GM21786 (cell line): ENCODE data around the gene FAM149A.

Experiments used
- ATAC-seq: cut with Tn5 transposase; IDR thresholded peaks from one replicate; pipeline ENCODE4 v1.9.1; 2021; ENCODE audit not compliant: unreplicated experiment

The FAM149A gene

GRCh38 chr4:186151499-186151898 lies 47.0 kb downstream of the FAM149A start:
- ATAC-seq: no peak

- no peak for ATAC-seq
These were observed 53.7 kb downstream of the FAM149A start for GRCh38 chr4:186158021-186158813.

GRCh38 chr4:186158966-186159365 lies 54.5 kb downstream of the FAM149A start:
- ATAC-seq: no peak

- no peak for ATAC-seq
These were observed 55.1 kb downstream of the FAM149A start for GRCh38 chr4:186159613-186160012.

GRCh38 chr4:186161138-186161537 lies 56.6 kb downstream of the FAM149A start:
- peak; percentile 100 for ATAC-seq

- ATAC-seq: no peak
These were observed 62.5 kb downstream of the FAM149A start for GRCh38 chr4:186166852-186167512.

- no peak for ATAC-seq
These were observed 63.1 kb downstream of the FAM149A start for GRCh38 chr4:186167605-186168004.

GRCh38 chr4:186168750-186169149 lies 64.2 kb downstream of the FAM149A start:
- ATAC-seq: no peak

- ATAC-seq: no peak
These were observed 64.9 kb downstream of the FAM149A start for GRCh38 chr4:186169333-186169944.

GRCh38 chr4:186169945-186170802 lies 65.7 kb downstream of the FAM149A start:
- no peak for ATAC-seq

GRCh38 chr4:186170966-186171365 lies 66.5 kb downstream of the FAM149A start:
- no peak for ATAC-seq

- ATAC-seq: no peak
These were observed 68.0 kb downstream of the FAM149A start for GRCh38 chr4:186172546-186172945.

GRCh38 chr4:186188107-186188506 lies 83.6 kb downstream of the FAM149A start:
- ATAC-seq: no peak

GRCh38 chr4:186189656-186190055 lies 85.2 kb downstream of the FAM149A start:
- no peak for ATAC-seq

GRCh38 chr4:186190581-186191199 lies 86.2 kb downstream of the FAM149A start:
- ATAC-seq: peak; percentile 27

GRCh38 chr4:186191200-186192065 lies 86.9 kb downstream of the FAM149A start, which contains the start of gene CYP4V2:
CYP4V2 (plus strand) TSS chr4:186191567; CDS start chr4:186191824, 257 bp downstream.
- ATAC-seq: peak; percentile 85

- ATAC-seq: peak; percentile 9
These were observed 87.6 kb downstream of the FAM149A start for GRCh38 chr4:186192066-186192612.

GRCh38 chr4:186193851-186194250 lies 89.3 kb downstream of the FAM149A start:
- ATAC-seq: no peak

- ATAC-seq: no peak
These were observed 91.6 kb downstream of the FAM149A start for GRCh38 chr4:186196063-186196462.
